SK-N-SH treated with all-trans-retinoic acid at 6 μM for 48 hours (cell line): ENCODE data around the gene C8B.

Experiments
- ATAC-seq: fragments of 200-7000 bp; cut with Tn5 transposase; 3 replicates; pipeline ENCODE4 v1.9.1; 2020; ENCODE audit warnings: mild to moderate bottlenecking, moderate library complexity
- ARNTL ChIP-seq: fragments of 450-650 bp; formaldehyde crosslinking; IDR thresholded peaks from 2 replicates; pipeline ENCODE4 v1.5.0; 2020; ENCODE audit warnings: low read depth, mild to moderate bottlenecking, moderate library complexity, borderline replicate concordance
- BACH2 ChIP-seq: fragments of 250-450 bp; sonication (Bioruptor Pico); IDR thresholded peaks from 2 replicates; pipeline ENCODE4 v1.9.0; 2021; ENCODE audit warnings: mild to moderate bottlenecking, borderline replicate concordance
- CREB5 ChIP-seq: fragments of 250-450 bp; sonication (Bioruptor Pico); IDR thresholded peaks from 2 replicates; pipeline ENCODE4 v1.5.1; 2020; ENCODE audit warnings: low read depth, mild to moderate bottlenecking, moderate library complexity
- CSDC2 ChIP-seq: fragments of 250-450 bp; sonication (Bioruptor Pico); IDR thresholded peaks from 2 replicates; pipeline ENCODE4 v1.5.0; 2020; ENCODE audit warnings: mild to moderate bottlenecking, moderate library complexity
- CSRNP3 ChIP-seq: fragments of 250-450 bp; sonication (Bioruptor Pico); IDR thresholded peaks from 2 replicates; pipeline ENCODE4 v1.5.1; 2021; ENCODE audit warnings: mild to moderate bottlenecking, moderate library complexity
- ESRRG ChIP-seq: fragments of 250-450 bp; sonication (Bioruptor Pico); IDR thresholded peaks from 2 replicates; pipeline ENCODE4 v1.6.1; 2021; ENCODE audit warnings: mild to moderate bottlenecking
- GLIS3 ChIP-seq: fragments of 250-450 bp; sonication (Bioruptor Pico); IDR thresholded peaks from 2 replicates; pipeline ENCODE4 v1.5.0; 2020; ENCODE audit warnings: mild to moderate bottlenecking, moderate library complexity
- ISL1 ChIP-seq: fragments of 250-450 bp; sonication (Bioruptor Pico); IDR thresholded peaks from 2 replicates; pipeline ENCODE4 v2.1.2; 2022; ENCODE audit warnings: mild to moderate bottlenecking, moderate library complexity
- OSR1 ChIP-seq: fragments of 250-450 bp; sonication (Bioruptor Pico); IDR thresholded peaks from 2 replicates; pipeline ENCODE4 v1.8.0; 2022; ENCODE audit warnings: moderate library complexity, mild to moderate bottlenecking, inconsistent platforms
- PATZ1 ChIP-seq: fragments of 250-450 bp; sonication (Bioruptor Pico); IDR thresholded peaks from 2 replicates; pipeline ENCODE4 v1.8.0; 2020; ENCODE audit warnings: mild to moderate bottlenecking, moderate library complexity, borderline replicate concordance
- POU6F1 ChIP-seq: fragments of 250-450 bp; sonication (Bioruptor Pico); IDR thresholded peaks from 2 replicates; pipeline ENCODE4 v1.8.0; 2021; ENCODE audit warnings: low read depth, mild to moderate bottlenecking, moderate library complexity, borderline replicate concordance
- RARB ChIP-seq: fragments of 250-450 bp; sonication (Bioruptor Pico); IDR thresholded peaks from 2 replicates; pipeline ENCODE4 v1.8.0; 2021; ENCODE audit warnings: mild to moderate bottlenecking, moderate library complexity
- SNAI2 ChIP-seq: fragments of 250-450 bp; sonication (Bioruptor Pico); IDR thresholded peaks from 2 replicates; pipeline ENCODE4 v1.5.0; 2020; ENCODE audit warnings: mild to moderate bottlenecking, moderate library complexity
- TOX ChIP-seq: fragments of 250-450 bp; sonication (Bioruptor Pico); IDR thresholded peaks from 2 replicates; pipeline ENCODE4 v1.8.0; 2021; ENCODE audit warnings: mild to moderate bottlenecking, moderate library complexity, borderline replicate concordance
- TSHZ2 ChIP-seq: fragments of 250-450 bp; sonication (Bioruptor Pico); IDR thresholded peaks from 2 replicates; pipeline ENCODE4 v1.5.0; 2020; ENCODE audit warnings: mild to moderate bottlenecking, moderate library complexity
- ZFP3 ChIP-seq: fragments of 250-450 bp; sonication (Bioruptor Pico); IDR thresholded peaks from 2 replicates; pipeline ENCODE4 v1.5.0; 2020; ENCODE audit warnings: mild to moderate bottlenecking, moderate library complexity
- ZFP30 ChIP-seq: fragments of 450-650 bp; formaldehyde crosslinking; IDR thresholded peaks from 2 replicates; pipeline ENCODE4 v1.5.0; 2022; ENCODE audit warnings: mild to moderate bottlenecking, moderate library complexity
- ZNF565 ChIP-seq: fragments of 450-650 bp; formaldehyde crosslinking; conservative IDR thresholded peaks from 2 replicates; pipeline ENCODE4 v1.5.0; 2020; ENCODE audit warnings: low read depth, mild to moderate bottlenecking, moderate library complexity
- ZNF70 ChIP-seq: fragments of 450-650 bp; formaldehyde crosslinking; IDR thresholded peaks from 2 replicates; pipeline ENCODE4 v1.5.0; 2020; ENCODE audit warnings: mild to moderate bottlenecking, moderate library complexity
- ZNF8 ChIP-seq: fragments of 450-650 bp; formaldehyde crosslinking; IDR thresholded peaks from 2 replicates; pipeline ENCODE4 v1.5.0; 2020; ENCODE audit warnings: mild to moderate bottlenecking, moderate library complexity

The C8B gene

GRCh38 chr1:56934430-56935060 lies 31.3 kb downstream of the C8B start:
- no peak for ATAC-seq
- TF ChIP-seq ZFP30 (CRISPR knock-in tag) (no peak), GLIS3 (CRISPR knock-in tag) (no peak), CSRNP3 (CRISPR knock-in tag) (no peak), ZFP3 (CRISPR knock-in tag) (no peak), CSDC2 (CRISPR knock-in tag) (no peak), ISL1 (CRISPR knock-in tag) (no peak), ZNF565 (CRISPR knock-in tag) (no peak), TSHZ2 (no peak), RARB (CRISPR knock-in tag) (no peak), POU6F1 (CRISPR knock-in tag) (no peak), CREB5 (CRISPR knock-in tag) (no peak), BACH2 (CRISPR knock-in tag) (no peak), OSR1 (no peak), ZNF70 (no peak), PATZ1 (CRISPR knock-in tag) (no peak), ZNF8 (CRISPR knock-in tag) (no peak), SNAI2 (no peak), TOX (CRISPR knock-in tag) (no peak), ARNTL (CRISPR knock-in tag) (no peak)

- ATAC-seq = no peak
- TF ChIP-seq OSR1 (no peak), TSHZ2 (no peak), ZNF565 (CRISPR knock-in tag) (no peak), PATZ1 (CRISPR knock-in tag) (no peak), ESRRG (CRISPR knock-in tag) (no peak), ISL1 (CRISPR knock-in tag) (no peak), ZNF70 (no peak), CSRNP3 (CRISPR knock-in tag) (no peak), CREB5 (CRISPR knock-in tag) (no peak), ARNTL (CRISPR knock-in tag) (no peak)
Observed at GRCh38 chr1:56933606-56934005, 32.2 kb downstream of the C8B start.
